Measurements from ENCODE around the gene PEX11B.
A peak's percentile ranks its signal among the peaks of the same experiment; 100 is the strongest.

PEX11B gene

GRCh38 chr1:145906954-145907753 is 11.4 kb downstream of the PEX11B start:
- no peak for DNase-seq (ENCODE audit: low spot score)

GRCh38 chr1:145901312-145902021 is 17.1 kb downstream of the PEX11B start:
- DNase-seq (ENCODE audit: low spot score) = no peak

- no peak for DNase-seq (ENCODE audit: low spot score)
Measured at GRCh38 chr1:145898756-145899155, 19.8 kb downstream of the PEX11B start.

- no peak for DNase-seq (ENCODE audit: low spot score)
Measured at GRCh38 chr1:145897969-145898368, 20.5 kb downstream of the PEX11B start.

GRCh38 chr1:145895471-145895870 is 23.0 kb downstream of the PEX11B start:
- DNase-seq (ENCODE audit: low spot score) = no peak

GRCh38 chr1:145893306-145894055 is 25.0 kb downstream of the PEX11B start:
- no peak for DNase-seq (ENCODE audit: low spot score)

- DNase-seq (ENCODE audit: low spot score) = no peak
Measured at GRCh38 chr1:145892486-145893087, 25.9 kb downstream of the PEX11B start.

- peak; percentile 97 for DNase-seq (ENCODE audit: low spot score)
Measured at GRCh38 chr1:145891587-145892485, 26.7 kb downstream of the PEX11B start.

- no peak for DNase-seq (ENCODE audit: low spot score)
Measured at GRCh38 chr1:145891143-145891542, 27.4 kb downstream of the PEX11B start.

GRCh38 chr1:145889722-145890121 is 28.8 kb downstream of the PEX11B start:
- no peak for DNase-seq (ENCODE audit: low spot score)

- DNase-seq (ENCODE audit: low spot score) = peak; percentile 32
Measured at GRCh38 chr1:145887631-145888030, 30.9 kb downstream of the PEX11B start.

GRCh38 chr1:145886816-145887215 is 31.7 kb downstream of the PEX11B start:
- no peak for DNase-seq (ENCODE audit: low spot score)

- DNase-seq (ENCODE audit: low spot score) = no peak
Measured at GRCh38 chr1:145886390-145886789, 32.1 kb downstream of the PEX11B start.

GRCh38 chr1:145885738-145886287 is 32.7 kb downstream of the PEX11B start, which contains the start of gene ANKRD35:
TSS of gene ANKRD35 (minus strand) at chr1:145885866. CDS start at chr1:145885758, 108 bp downstream.
- peak; percentile 61 for DNase-seq (ENCODE audit: low spot score)

- no peak for DNase-seq (ENCODE audit: low spot score)
Measured at GRCh38 chr1:145884675-145885074, 33.8 kb downstream of the PEX11B start.

- peak; percentile 13 for DNase-seq (ENCODE audit: low spot score)
Measured at GRCh38 chr1:145879775-145880174, 38.7 kb downstream of the PEX11B start.

- no peak for DNase-seq (ENCODE audit: low spot score)
Measured at GRCh38 chr1:145878724-145879123, 39.8 kb downstream of the PEX11B start.

GRCh38 chr1:145877923-145878486 is 40.5 kb downstream of the PEX11B start:
- peak; percentile 14 for DNase-seq (ENCODE audit: low spot score)

GRCh38 chr1:145874646-145875045 is 43.9 kb downstream of the PEX11B start:
- no peak for DNase-seq (ENCODE audit: low spot score)

All from SW480 (cell line).